Suprapubic skin (tissue), 3 donors: ENCODE measurements around the gene DTYMK.

Experiments
- POLR2A ChIP-seq, 2 donors: fragments of 450-650 bp; IDR thresholded peaks; one replicate each; pipeline ENCODE4 v1.6.1; 2017; ENCODE audit warnings: antibody characterized with exemption in 2 of 2, mild to moderate bottlenecking in 2 of 2, moderate library complexity in 2 of 2
- TF ChIP-seq, protein P1 (sequence below), 2 donors: fragments of 200-600 bp in 1 of 2; fragments of 450-650 bp in 1 of 2; sonication (generic) in 1 of 2; IDR thresholded peaks; one replicate each; pipeline ENCODE4 v1.5.1; 2016 to 2019; ENCODE audit warnings: antibody characterized with exemption in 2 of 2, mild to moderate bottlenecking in 1 of 2, moderate library complexity in 1 of 2

DNA sequence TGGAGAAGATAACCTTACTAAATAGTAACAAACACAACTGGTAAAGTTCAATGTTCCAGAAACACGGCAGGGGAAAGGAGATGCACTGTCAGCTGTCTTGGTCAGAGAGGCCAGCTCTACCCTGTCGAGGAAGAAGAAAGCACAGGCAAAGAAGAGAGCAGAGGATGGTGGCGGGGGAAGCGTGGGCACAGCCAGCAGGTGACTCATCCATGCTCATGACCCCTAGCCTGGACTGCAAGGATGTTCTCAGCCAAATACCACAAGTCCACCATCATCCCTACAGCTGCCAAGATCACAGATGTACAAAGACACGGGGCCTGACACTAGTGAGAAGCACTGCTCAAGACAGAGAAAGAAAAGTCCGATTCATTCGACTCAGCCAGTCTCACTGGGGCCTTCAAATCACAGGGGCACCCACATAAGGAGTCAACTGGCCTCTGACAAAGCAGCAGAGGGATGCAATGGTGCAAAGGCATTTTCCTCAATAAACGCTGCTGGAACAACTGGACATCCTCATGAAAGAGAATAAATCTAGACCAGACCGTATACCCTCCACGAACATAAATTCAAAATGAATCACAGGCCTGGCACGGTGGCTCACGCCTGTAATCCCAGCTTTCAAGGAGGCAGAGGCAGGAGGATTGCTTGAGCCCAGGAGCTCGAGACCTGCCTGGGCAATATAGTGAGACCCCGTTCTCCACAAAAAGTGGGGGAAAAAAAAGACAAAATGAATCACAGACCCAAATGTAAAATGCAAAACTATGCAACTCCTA is 5.6 kb downstream of the DTYMK start:
- TF ChIP-seq POLR2A (IDR thresholded peaks at IDR 0.05): no peak
- TF ChIP-seq, protein P1, sequence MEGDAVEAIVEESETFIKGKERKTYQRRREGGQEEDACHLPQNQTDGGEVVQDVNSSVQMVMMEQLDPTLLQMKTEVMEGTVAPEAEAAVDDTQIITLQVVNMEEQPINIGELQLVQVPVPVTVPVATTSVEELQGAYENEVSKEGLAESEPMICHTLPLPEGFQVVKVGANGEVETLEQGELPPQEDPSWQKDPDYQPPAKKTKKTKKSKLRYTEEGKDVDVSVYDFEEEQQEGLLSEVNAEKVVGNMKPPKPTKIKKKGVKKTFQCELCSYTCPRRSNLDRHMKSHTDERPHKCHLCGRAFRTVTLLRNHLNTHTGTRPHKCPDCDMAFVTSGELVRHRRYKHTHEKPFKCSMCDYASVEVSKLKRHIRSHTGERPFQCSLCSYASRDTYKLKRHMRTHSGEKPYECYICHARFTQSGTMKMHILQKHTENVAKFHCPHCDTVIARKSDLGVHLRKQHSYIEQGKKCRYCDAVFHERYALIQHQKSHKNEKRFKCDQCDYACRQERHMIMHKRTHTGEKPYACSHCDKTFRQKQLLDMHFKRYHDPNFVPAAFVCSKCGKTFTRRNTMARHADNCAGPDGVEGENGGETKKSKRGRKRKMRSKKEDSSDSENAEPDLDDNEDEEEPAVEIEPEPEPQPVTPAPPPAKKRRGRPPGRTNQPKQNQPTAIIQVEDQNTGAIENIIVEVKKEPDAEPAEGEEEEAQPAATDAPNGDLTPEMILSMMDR (IDR thresholded peaks at IDR 0.05): no peak
